K562 (cell line): Measurements from ENCODE around the gene DPP3. TPM values are rescaled to one million over a fixed set of nuclear protein-coding genes. Genes with fewer than 3 reads are reported as not detected.
A peak's percentile ranks its signal among the peaks of the same experiment; 100 is the strongest.

Experiments used
- ATAC-seq: fragments of 200-7000 bp; cut with Tn5 transposase; 3 replicates; pipeline ENCODE4 v1.9.1; 2020; ENCODE audit warnings: moderate library complexity
- BruUV-seq: library from RNA; stranded (reverse); fragments of 400-500 nt; replicated peaks from 2 replicates; lab custom pipeline; 2021; lab: Mats Ljungman, UMichigan
- CTCF ChIA-PET: fragments of 300-600 bp; formaldehyde crosslinking; extraction: SDS; loops from one replicate; lab custom pipeline; 2021; ENCODE audit warnings: low intra/inter-chr PET ratio; lab: Yijun Ruan, JAX
- POLR2A ChIA-PET: fragments of 300-600, 350-650 bp; sonication (Branson Sonifier 250); formaldehyde crosslinking; extraction: SDS; loops from one replicate; lab custom pipeline; 2021; ENCODE audit warnings: antibody characterized with exemption, inconsistent platforms; lab: Yijun Ruan, JAX
- DNase-seq, 4 experiments: peaks; one replicate each; pipeline versions ENCODE4 v3.0.0 to v3.0.0-alpha.2; 2011 to 2018; ENCODE audit warnings: low spot score in 3 of 4, mixed read lengths in 3 of 4; ENCODE audit errors: extremely low read depth in 1 of 4
- FAIRE-seq: peaks from 2 replicates; lab custom pipeline; 2011; peaks lifted over from hg19 to GRCh38; lab: Jason Lieb, UNC
- H2AFZ ChIP-seq: 2 replicates; pipeline ENCODE4 v1.6.0; 2011; ENCODE audit warnings: low read depth, low read length, control low read depth, inconsistent platforms
- H3K27ac ChIP-seq: fragments of 200-600 bp; 3 replicates; pipeline ENCODE4 v1.8.0; 2011; ENCODE audit warnings: low read depth, mild to moderate bottlenecking, control low read depth, inconsistent platforms, low read length, moderate library complexity, mixed read lengths; ENCODE audit errors: extremely low read depth
- H3K27me3 ChIP-seq, 2 experiments: fragments of 300-600 bp in 1 of 2; 2 replicates in 1 of 2; 3 replicates in 1 of 2; pipeline versions ENCODE4 v1.6.0 to v1.8.0; 2011; ENCODE audit warnings: inconsistent platforms in 2 of 2, low read length in 2 of 2, mild to moderate bottlenecking in 1 of 2, mixed read lengths in 1 of 2, moderate library complexity in 1 of 2; ENCODE audit not compliant: control insufficient read depth in 2 of 2, insufficient read depth in 2 of 2
- H3K36me3 ChIP-seq: fragments of 300-600 bp; 3 replicates; pipeline ENCODE4 v1.8.0; 2011; ENCODE audit warnings: mild to moderate bottlenecking, low read length, inconsistent platforms; ENCODE audit not compliant: control insufficient read depth, insufficient read depth
- H3K4me1 ChIP-seq, 2 experiments: fragments of 200-600 bp in 1 of 2; replicated peaks in 1 of 2; 2 replicates in 1 of 2; 3 replicates in 1 of 2; pipeline versions ENCODE4 v1.5.1 to v1.8.0; 2011; ENCODE audit warnings: inconsistent platforms in 2 of 2, low read length in 2 of 2, mild to moderate bottlenecking in 1 of 2, mixed read lengths in 1 of 2, moderate library complexity in 1 of 2; ENCODE audit not compliant: control insufficient read depth in 2 of 2, insufficient read depth in 2 of 2
- H3K4me2 ChIP-seq: 2 replicates; pipeline ENCODE4 v1.6.1; 2011; ENCODE audit warnings: low read length, control low read depth, inconsistent platforms, mixed read lengths; ENCODE audit not compliant: insufficient read depth
- H3K4me3 ChIP-seq: fragments of 200-600 bp; sonication (generic), shearing (Covaris generic); 2 replicates; pipeline ENCODE4 v1.5.1; 2016; ENCODE audit warnings: control low read depth, inconsistent platforms
- H3K79me2 ChIP-seq: fragments of 200-600 bp; 3 replicates; pipeline ENCODE4 v1.8.0; 2011; ENCODE audit warnings: low read length, inconsistent platforms; ENCODE audit not compliant: control insufficient read depth, insufficient read depth
- H3K9ac ChIP-seq, 2 experiments: 2 replicates each; pipeline versions ENCODE4 v1.6.0 to v1.6.1; 2011; ENCODE audit warnings: low read depth in 2 of 2, low read length in 2 of 2, control low read depth in 1 of 2, inconsistent platforms in 1 of 2, mild to moderate bottlenecking in 1 of 2, mixed read lengths in 1 of 2; ENCODE audit not compliant: insufficient read depth in 1 of 2
- H3K9me1 ChIP-seq: one replicate; pipeline ENCODE4 v1.6.0; 2011; ENCODE audit warnings: inconsistent platforms, mild to moderate bottlenecking, low read length, moderate library complexity; ENCODE audit not compliant: control insufficient read depth, insufficient read depth
- H3K9me3 ChIP-seq: replicated peaks from 2 replicates; pipeline ENCODE4 v1.5.1; 2011; ENCODE audit warnings: low read depth, low read length, inconsistent platforms; ENCODE audit not compliant: control insufficient read depth, insufficient read depth
- H4K20me1 ChIP-seq: replicated peaks from 2 replicates; pipeline ENCODE4 v1.6.1; 2011; ENCODE audit warnings: low read length, inconsistent platforms, mixed read lengths; ENCODE audit not compliant: control insufficient read depth, insufficient read depth
- CCAR2 ChIP-seq: fragments of 200-400 bp; formaldehyde crosslinking; IDR thresholded peaks from 2 replicates; pipeline ENCODE4 v1.6.1; 2017; ENCODE audit warnings: mild to moderate bottlenecking, low read depth, low read length
- DMBX1 ChIP-seq: fragments of 250-450 bp; sonication (Bioruptor Pico); IDR thresholded peaks from 2 replicates; pipeline ENCODE4 v1.8.0; 2022; ENCODE audit warnings: inconsistent platforms, mild to moderate bottlenecking, moderate library complexity, borderline replicate concordance
- GATAD2A ChIP-seq: fragments of 450-650 bp; IDR thresholded peaks from 2 replicates; pipeline ENCODE4 v1.6.1; 2017
- ILK ChIP-seq: fragments of 450-650 bp; IDR thresholded peaks from 2 replicates; pipeline ENCODE4 v1.6.1; 2016; ENCODE audit warnings: missing genetic modification characterization, low read depth, mild to moderate bottlenecking, missing compliant biosample characterization, moderate library complexity, borderline replicate concordance
- KHSRP ChIP-seq: fragments of 450-650 bp; IDR thresholded peaks from 2 replicates; pipeline ENCODE4 v1.6.1; 2017
- MAFK ChIP-seq: IDR thresholded peaks from 2 replicates; pipeline ENCODE4 v1.6.1; 2011; ENCODE audit warnings: low read length, improper control_type of control experiment
- NFRKB ChIP-seq: fragments of 450-650 bp; IDR thresholded peaks from 2 replicates; pipeline ENCODE4 v1.6.1; 2016; ENCODE audit warnings: low read depth
- RNF2 ChIP-seq: sonication (generic); IDR thresholded peaks from 2 replicates; pipeline ENCODE4 v1.6.1; 2016
- SMARCE1 ChIP-seq: fragments of 450-650 bp; IDR thresholded peaks from 2 replicates; pipeline ENCODE4 v1.7.1; 2016; ENCODE audit warnings: mild to moderate bottlenecking
- YY1 ChIP-seq, 3 experiments: IDR thresholded peaks; 2 replicates each; pipeline ENCODE4 v1.6.1; 2011; ENCODE audit warnings: low read length in 2 of 3, mild to moderate bottlenecking in 2 of 3, moderate library complexity in 2 of 3, borderline replicate concordance in 1 of 3, control low read depth in 1 of 3, low read depth in 1 of 3; ENCODE audit not compliant: insufficient read depth in 3 of 3, insufficient replicate concordance in 2 of 3, control insufficient read depth in 1 of 3, insufficient read length in 1 of 3; ENCODE audit errors: extremely low read depth in 1 of 3
- ZNF12 ChIP-seq: sonication (generic); formaldehyde crosslinking; IDR thresholded peaks from 2 replicates; pipeline ENCODE4 v1.4.0; 2020; ENCODE audit warnings: mild to moderate bottlenecking, missing genetic modification reagents
- ZNF140 ChIP-seq: fragments of 250-450 bp; sonication (Bioruptor Pico); IDR thresholded peaks from 2 replicates; pipeline ENCODE4 v1.8.0; 2021; ENCODE audit warnings: moderate library complexity, mild to moderate bottlenecking, inconsistent platforms
- ZNF282 ChIP-seq: sonication (generic); formaldehyde crosslinking; IDR thresholded peaks from 2 replicates; pipeline ENCODE4 v1.8.1; 2023; ENCODE audit warnings: missing genetic modification reagents
- ZNF408 ChIP-seq: fragments of 250-450 bp; sonication (Bioruptor Pico); IDR thresholded peaks from 2 replicates; pipeline ENCODE4 v1.4.0; 2020; ENCODE audit warnings: low read depth, mild to moderate bottlenecking, moderate library complexity
- WGBS: fragments of 100-300 bp; shearing (Covaris generic); methylation state at CpG from one replicate; pipeline ENCODE4 v1.1.6; 2016; ENCODE audit warnings: low coverage, mixed read lengths; ENCODE audit not compliant: insufficient coverage; ENCODE audit errors: missing lambda C conversion rate; 5-methylcytosine and 5-hydroxymethylcytosine counted together
- in situ Hi-C: fragments of 300-500 bp; cut with MboI; formaldehyde crosslinking; loops from 4 replicates; pipeline ENCODE4 v1.15.0; 2018; ENCODE audit warnings: inconsistent platforms, mixed read lengths
- intact Hi-C: fragments of 100-400 bp; cut with micrococcal nuclease; formaldehyde crosslinking; loops from 2 replicates; pipeline ENCODE4 v1.14.2; 2022
- polyA plus RNA-seq, 8 experiments: library from polyadenylated mRNA; depleted of rRNA in 4 of 8; stranded (reverse) in 5 of 8; unstranded in 3 of 8; fragments of >200 nt; fragmentation: Nextera tagmentation in 2 of 8; fragmentation: Illumina TruSeq in 1 of 8; extraction: Ambion mirVana in 2 of 8; extraction: Trizol in 1 of 8; gene quantifications; 2 replicates each; pipeline versions ENCODE4 v1.2.1 to v1.2.3, GENCODE V29; 2011 to 2014; ENCODE audit warnings: inconsistent platforms in 1 of 8, missing spikeins in 1 of 8
- total RNA-seq, 7 experiments: library from RNA; depleted of rRNA in 6 of 7; stranded (reverse); fragments of >200 nt in 6 of 7; fragmentation: Illumina TruSeq in 2 of 7; extraction: Trizol in 2 of 7; gene quantifications; 2 replicates each; pipeline versions ENCODE4 v1.2.1 to v1.2.3, GENCODE V29; 2011 to 2021; ENCODE audit warnings: low replicate concordance in 1 of 7
- TF ChIP-seq, protein P1 (sequence below): fragments of 450-650 bp; IDR thresholded peaks from 2 replicates; pipeline ENCODE4 v1.6.1; 2017; ENCODE audit warnings: mild to moderate bottlenecking, moderate library complexity
- TF ChIP-seq, protein P2 (sequence below): IDR thresholded peaks from 3 replicates; pipeline ENCODE4 v1.6.1; 2011; ENCODE audit warnings: borderline replicate concordance, mild to moderate bottlenecking; ENCODE audit not compliant: insufficient read length, insufficient read depth
- TF ChIP-seq, protein P3 (sequence below): fragments of 450-650 bp; IDR thresholded peaks from one replicate; pipeline ENCODE4 v1.6.1; 2018; ENCODE audit warnings: mild to moderate bottlenecking, moderate library complexity; ENCODE audit not compliant: partially characterized antibody
- TF ChIP-seq, protein P4 (sequence below): sonication (generic); formaldehyde crosslinking; IDR thresholded peaks from 2 replicates; pipeline ENCODE4 v1.9.0; 2022; ENCODE audit warnings: mild to moderate bottlenecking, missing genetic modification reagents

The DPP3 gene
- total and polyA plus RNA-seq, 9 of the 15 experiments (the other 6 are each of a cell fraction or from before 2014, with no cell fraction given) = 3.7 to 69.2 (median 43.3) TPM

GRCh38 chr11:66497206-66497605 is 17.0 kb downstream of the DPP3 start:
- no TSS peak for BruUV-seq
- CTCF ChIA-PET = interaction anchor here (0.5 kb wide), 1 partner anchor 184 kb away, joined by 3 read pairs; no protein-coding TSS in a partner anchor
- intact Hi-C loops = no loop called here
- TF ChIP-seq, protein P1, sequence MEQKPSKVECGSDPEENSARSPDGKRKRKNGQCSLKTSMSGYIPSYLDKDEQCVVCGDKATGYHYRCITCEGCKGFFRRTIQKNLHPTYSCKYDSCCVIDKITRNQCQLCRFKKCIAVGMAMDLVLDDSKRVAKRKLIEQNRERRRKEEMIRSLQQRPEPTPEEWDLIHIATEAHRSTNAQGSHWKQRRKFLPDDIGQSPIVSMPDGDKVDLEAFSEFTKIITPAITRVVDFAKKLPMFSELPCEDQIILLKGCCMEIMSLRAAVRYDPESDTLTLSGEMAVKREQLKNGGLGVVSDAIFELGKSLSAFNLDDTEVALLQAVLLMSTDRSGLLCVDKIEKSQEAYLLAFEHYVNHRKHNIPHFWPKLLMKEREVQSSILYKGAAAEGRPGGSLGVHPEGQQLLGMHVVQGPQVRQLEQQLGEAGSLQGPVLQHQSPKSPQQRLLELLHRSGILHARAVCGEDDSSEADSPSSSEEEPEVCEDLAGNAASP = no peak
- TF ChIP-seq CCAR2 = no peak
- TF ChIP-seq, protein P2, sequence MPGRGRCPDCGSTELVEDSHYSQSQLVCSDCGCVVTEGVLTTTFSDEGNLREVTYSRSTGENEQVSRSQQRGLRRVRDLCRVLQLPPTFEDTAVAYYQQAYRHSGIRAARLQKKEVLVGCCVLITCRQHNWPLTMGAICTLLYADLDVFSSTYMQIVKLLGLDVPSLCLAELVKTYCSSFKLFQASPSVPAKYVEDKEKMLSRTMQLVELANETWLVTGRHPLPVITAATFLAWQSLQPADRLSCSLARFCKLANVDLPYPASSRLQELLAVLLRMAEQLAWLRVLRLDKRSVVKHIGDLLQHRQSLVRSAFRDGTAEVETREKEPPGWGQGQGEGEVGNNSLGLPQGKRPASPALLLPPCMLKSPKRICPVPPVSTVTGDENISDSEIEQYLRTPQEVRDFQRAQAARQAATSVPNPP = no peak
- no peak for TF ChIP-seq DMBX1 (CRISPR knock-in tag)
- no peak for TF ChIP-seq ILK (tag)
- no peak for TF ChIP-seq ZNF282
- TF ChIP-seq, protein P3, sequence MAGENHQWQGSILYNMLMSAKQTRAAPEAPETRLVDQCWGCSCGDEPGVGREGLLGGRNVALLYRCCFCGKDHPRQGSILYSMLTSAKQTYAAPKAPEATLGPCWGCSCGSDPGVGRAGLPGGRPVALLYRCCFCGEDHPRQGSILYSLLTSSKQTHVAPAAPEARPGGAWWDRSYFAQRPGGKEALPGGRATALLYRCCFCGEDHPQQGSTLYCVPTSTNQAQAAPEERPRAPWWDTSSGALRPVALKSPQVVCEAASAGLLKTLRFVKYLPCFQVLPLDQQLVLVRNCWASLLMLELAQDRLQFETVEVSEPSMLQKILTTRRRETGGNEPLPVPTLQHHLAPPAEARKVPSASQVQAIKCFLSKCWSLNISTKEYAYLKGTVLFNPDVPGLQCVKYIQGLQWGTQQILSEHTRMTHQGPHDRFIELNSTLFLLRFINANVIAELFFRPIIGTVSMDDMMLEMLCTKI = no peak
- no peak for TF ChIP-seq KHSRP
- no peak for TF ChIP-seq ZNF12 (CRISPR knock-in tag)
- TF ChIP-seq GATAD2A = no peak
- TF ChIP-seq, protein P4, sequence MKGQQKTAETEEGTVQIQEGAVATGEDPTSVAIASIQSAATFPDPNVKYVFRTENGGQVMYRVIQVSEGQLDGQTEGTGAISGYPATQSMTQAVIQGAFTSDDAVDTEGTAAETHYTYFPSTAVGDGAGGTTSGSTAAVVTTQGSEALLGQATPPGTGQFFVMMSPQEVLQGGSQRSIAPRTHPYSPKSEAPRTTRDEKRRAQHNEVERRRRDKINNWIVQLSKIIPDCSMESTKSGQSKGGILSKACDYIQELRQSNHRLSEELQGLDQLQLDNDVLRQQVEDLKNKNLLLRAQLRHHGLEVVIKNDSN (CRISPR knock-in tag) = no peak
- no peak for TF ChIP-seq RNF2
- no peak for TF ChIP-seq SMARCE1
- TF ChIP-seq NFRKB = no peak
- no peak for TF ChIP-seq ZNF408 (CRISPR knock-in tag)
- TF ChIP-seq YY1 (IDR thresholded peaks at IDR 0.05; ENCODE audit: borderline replicate concordance in 1 of 3, control insufficient read depth in 1 of 3, extremely low read depth in 1 of 3, insufficient read depth in 3 of 3, insufficient read length in 1 of 3, insufficient replicate concordance in 2 of 3, low read depth in 1 of 3, low read length in 2 of 3) = no peak
- TF ChIP-seq MAFK = no peak
- no peak for TF ChIP-seq ZNF140

More at GRCh38 chr11:66497206-66497605, 17.0 kb downstream of the DPP3 start:
- POLR2A ChIA-PET = interaction anchor here (0.7 kb wide), 1 partner anchor 39 kb away, joined by 3 read pairs; no protein-coding TSS in a partner anchor
- Histone ChIP-seq H3K27ac (no peak overlapping the region), H2AFZ (no peak overlapping the region), H3K4me2 (no peak overlapping the region), H4K20me1 (0 out of 2 replicates have a peak, but pooled peaks cover 2% of the 10 kb centered on the region), H3K4me1 (peaks cover 0 to 19% of the 10 kb centered on the region in 2 experiments; a peak in 2 of 5 replicates), H3K9ac (peak overlapping the region in 1 of 2 experiments; percentile 28; a peak in 1 of 4 replicates), H3K9me1 (no peaks in the 10 kb centered on the region), H3K27me3 (no peaks in the 10 kb centered on the region), H3K79me2 (no peaks in the 10 kb centered on the region), H3K36me3 (peaks cover 43% of the 10 kb centered on the region; the same call in 2 of the 3 replicates), H3K9me3 (no peaks in the 10 kb centered on the region), H3K4me3 (no peak overlapping the region)
- DNase-seq (no peak), FAIRE-seq (no peak), ATAC-seq (no peak)
- in situ Hi-C loops = no loop called here
- 91% methylated on average over 16 of the region's 16 CpGs for WGBS
